GM19043 (cell line): ENCODE measurements around the gene YAP1.
"Not testable (repeated sequence)": the region's sequence is repeated elsewhere in the genome, so short reads cannot be mapped to it uniquely, and the experiment has no call there.

Source experiments
- ATAC-seq: cut with Tn5 transposase; IDR thresholded peaks from one replicate; pipeline ENCODE4 v1.9.1; 2021; ENCODE audit warnings: low read depth; ENCODE audit not compliant: unreplicated experiment

Gene YAP1

GRCh38 chr11:102234779-102235439 lies 124.7 kb downstream of the YAP1 start:
- ATAC-seq: no peak

GRCh38 chr11:102237096-102237735 lies 127.0 kb downstream of the YAP1 start:
- no peak for ATAC-seq

GRCh38 chr11:102238391-102238821 lies 128.2 kb downstream of the YAP1 start:
- ATAC-seq: no peak

- no peak for ATAC-seq
Measured at GRCh38 chr11:102239448-102239847, 129.2 kb downstream of the YAP1 start.

GRCh38 chr11:102239911-102240310 lies 129.7 kb downstream of the YAP1 start:
- no peak for ATAC-seq

GRCh38 chr11:102240502-102240901 lies 130.3 kb downstream of the YAP1 start:
- no peak for ATAC-seq

GRCh38 chr11:102241026-102241425 lies 130.8 kb downstream of the YAP1 start:
- no peak for ATAC-seq

- ATAC-seq: no peak
Measured at GRCh38 chr11:102243399-102243884, 133.2 kb downstream of the YAP1 start.

GRCh38 chr11:102244681-102245409 lies 134.6 kb downstream of the YAP1 start:
- no peak for ATAC-seq

- no peak for ATAC-seq
Measured at GRCh38 chr11:102251423-102251822, 141.2 kb downstream of the YAP1 start.

- ATAC-seq: no peak
Measured at GRCh38 chr11:102252339-102252891, 142.2 kb downstream of the YAP1 start.

- ATAC-seq: no peak
Measured at GRCh38 chr11:102253020-102253715, 142.9 kb downstream of the YAP1 start.

- no peak for ATAC-seq
Measured at GRCh38 chr11:102254047-102254446, 143.8 kb downstream of the YAP1 start.

- no peak for ATAC-seq
Measured at GRCh38 chr11:102256251-102256650, 146.0 kb downstream of the YAP1 start.

- no peak for ATAC-seq
Measured at GRCh38 chr11:102260241-102260640, 150.0 kb downstream of the YAP1 start.

GRCh38 chr11:102263379-102264003 lies 153.2 kb downstream of the YAP1 start:
- ATAC-seq: no peak

GRCh38 chr11:102264704-102265103 lies 154.5 kb downstream of the YAP1 start:
- not testable (repeated sequence) for ATAC-seq

- no peak for ATAC-seq
Measured at GRCh38 chr11:102266099-102266498, 155.9 kb downstream of the YAP1 start.

GRCh38 chr11:102267609-102268008 lies 157.4 kb downstream of the YAP1 start:
- no peak for ATAC-seq
